Jurkat, Clone E6-1 (cell line): ENCODE measurements around the gene NTRK3.

ENCODE experiments used
- DNase-seq: peaks from one replicate; pipeline ENCODE4 v3.0.0-alpha.2; 2011; ENCODE audit warnings: low read depth, low spot score
- H3K4me3 ChIP-seq: 2 replicates; pipeline ENCODE4 v1.5.1; 2011; ENCODE audit warnings: mild to moderate bottlenecking, low read length, control low read depth, moderate library complexity

NTRK3 gene

GRCh38 chr15:87896936-87897335 lies 359.6 kb downstream of the NTRK3 start:
- no peak overlapping the region for H3K4me3 ChIP-seq
- no peak for DNase-seq

- no peak for DNase-seq
- no peak overlapping the region for H3K4me3 ChIP-seq
Observed at GRCh38 chr15:87887177-87887576, 369.4 kb downstream of the NTRK3 start.

DNA sequence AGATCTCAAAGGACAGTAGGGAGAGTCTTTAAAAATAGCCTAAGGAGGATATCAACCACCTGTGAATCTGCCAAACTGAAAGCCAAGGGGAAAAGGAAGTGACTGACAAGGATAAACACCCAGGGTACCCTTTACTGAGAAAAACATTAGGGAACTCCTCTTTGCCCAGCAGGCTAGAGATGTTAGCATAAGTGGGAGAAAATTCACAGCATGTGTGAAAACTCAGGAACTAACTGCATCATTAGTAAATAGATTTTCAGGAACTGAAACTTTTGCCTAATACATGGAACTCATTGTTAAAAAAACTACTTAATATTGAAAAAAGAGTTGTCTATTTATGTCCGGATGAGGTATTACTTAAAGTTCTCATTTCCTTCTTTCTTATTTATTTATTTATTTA lies 375.5 kb downstream of the NTRK3 start:
- DNase-seq: no peak
- no peak overlapping the region for H3K4me3 ChIP-seq

GRCh38 chr15:87877822-87878542 lies 378.6 kb downstream of the NTRK3 start:
- H3K4me3 ChIP-seq: no peak overlapping the region
- no peak for DNase-seq

DNA sequence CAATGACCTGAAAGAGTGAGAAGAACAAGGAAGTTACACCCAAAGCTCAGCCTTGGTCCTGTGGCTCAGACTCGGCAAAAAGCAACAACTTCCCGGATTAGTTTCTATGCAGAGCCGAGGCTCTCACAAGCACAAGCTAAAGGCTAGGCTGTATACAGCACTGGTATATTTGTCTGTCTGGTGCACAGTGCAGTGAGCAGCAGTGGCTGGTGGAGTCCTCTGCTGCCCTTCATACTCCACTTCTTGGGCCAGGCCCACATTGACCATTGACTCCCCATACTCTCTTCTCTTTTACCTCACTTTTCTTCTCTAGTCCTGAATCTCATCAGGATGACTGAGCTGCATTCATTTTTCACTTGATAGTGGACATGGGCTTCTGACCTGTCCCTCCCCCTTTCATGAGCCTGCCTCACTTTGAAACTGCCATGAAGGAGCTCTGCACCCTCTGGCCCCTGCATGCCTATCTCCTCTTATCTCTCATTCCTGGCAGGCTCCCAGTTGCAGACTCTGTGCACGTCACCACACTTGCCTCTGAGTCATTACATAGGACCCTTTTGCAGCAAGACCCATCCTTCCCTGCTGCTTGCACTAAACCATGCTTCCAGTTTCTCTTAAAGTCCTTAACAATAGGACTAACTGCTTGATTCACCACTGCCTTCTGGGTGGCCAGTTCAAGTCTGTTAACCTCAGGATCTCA lies 379.3 kb downstream of the NTRK3 start:
- DNase-seq: no peak
- no peak overlapping the region for H3K4me3 ChIP-seq

GRCh38 chr15:87874896-87875711 lies 381.4 kb downstream of the NTRK3 start:
- DNase-seq: no peak
- no peak overlapping the region for H3K4me3 ChIP-seq

DNA sequence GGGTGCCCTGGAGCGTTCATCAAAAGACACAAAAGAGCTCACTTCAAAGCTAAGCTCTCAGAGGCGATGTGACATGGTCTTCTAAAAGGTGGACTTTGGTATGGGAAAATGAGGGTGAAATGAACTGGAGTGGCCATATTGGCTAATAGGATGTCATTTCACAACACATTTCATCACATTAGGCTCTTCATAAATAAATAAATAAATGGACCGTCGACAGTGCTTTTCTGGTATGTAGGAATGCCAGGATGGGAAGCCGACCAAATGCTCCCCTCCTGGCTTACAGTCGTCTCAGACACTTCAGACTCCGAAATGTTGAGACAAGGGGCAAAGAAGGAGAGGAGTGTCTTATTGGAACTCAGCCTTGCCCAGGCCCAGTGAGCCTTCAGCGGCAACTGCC lies 383.0 kb downstream of the NTRK3 start:
- DNase-seq: no peak
- no peak overlapping the region for H3K4me3 ChIP-seq

DNA sequence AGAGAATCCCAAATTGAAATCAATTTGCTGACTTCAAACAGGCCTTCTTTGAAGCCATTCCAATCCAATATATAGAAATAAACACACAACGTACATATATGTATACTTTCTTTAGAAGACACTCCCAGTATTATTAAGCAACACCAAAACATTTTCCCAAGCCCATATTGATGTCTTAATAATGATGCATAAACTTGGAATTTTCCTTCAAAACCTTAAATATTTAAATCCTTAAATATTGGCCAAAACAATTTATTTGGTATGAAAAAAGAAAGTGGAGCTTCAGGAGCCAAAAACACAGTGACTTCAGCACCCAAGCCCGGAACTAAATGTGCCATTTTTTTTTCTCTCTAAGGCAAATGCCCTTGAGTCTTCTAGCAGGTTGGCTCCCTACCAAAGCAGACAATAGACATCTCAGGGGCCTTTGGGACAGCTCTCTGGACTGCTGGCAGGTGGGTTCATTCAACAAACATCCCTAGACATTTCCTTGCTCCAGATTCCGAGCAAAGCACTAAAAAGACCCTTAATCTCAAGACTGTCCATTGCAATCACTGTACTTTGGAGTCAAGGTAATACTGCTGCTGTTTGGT lies 384.7 kb downstream of the NTRK3 start:
- DNase-seq: no peak
- H3K4me3 ChIP-seq: no peak overlapping the region

DNA sequence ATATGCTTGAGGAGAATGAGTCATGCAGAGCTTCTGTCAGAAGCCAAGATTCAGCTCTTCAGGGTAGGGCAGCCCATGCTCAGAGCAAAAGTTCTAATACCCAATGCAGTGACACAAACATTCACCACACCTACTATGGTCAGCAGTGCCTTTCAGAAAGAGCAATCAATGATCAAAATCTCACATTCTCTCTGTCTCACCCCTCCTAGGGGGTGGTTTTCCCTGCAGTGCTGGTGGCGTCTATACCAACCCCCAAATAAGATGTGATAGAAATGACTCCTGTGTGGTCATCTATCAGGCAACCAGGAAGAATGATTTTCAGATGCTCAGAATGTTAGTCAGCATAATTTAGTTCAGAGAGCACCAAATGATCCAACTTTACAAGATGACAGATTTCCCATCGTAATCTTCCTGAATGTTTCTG lies 385.3 kb downstream of the NTRK3 start:
- no peak overlapping the region for H3K4me3 ChIP-seq
- DNase-seq: no peak

GRCh38 chr15:87866961-87867360 lies 389.6 kb downstream of the NTRK3 start:
- no peak overlapping the region for H3K4me3 ChIP-seq
- DNase-seq: no peak

- DNase-seq: no peak
- no peak overlapping the region for H3K4me3 ChIP-seq
Observed at GRCh38 chr15:87863152-87863551, 393.4 kb downstream of the NTRK3 start.

DNA sequence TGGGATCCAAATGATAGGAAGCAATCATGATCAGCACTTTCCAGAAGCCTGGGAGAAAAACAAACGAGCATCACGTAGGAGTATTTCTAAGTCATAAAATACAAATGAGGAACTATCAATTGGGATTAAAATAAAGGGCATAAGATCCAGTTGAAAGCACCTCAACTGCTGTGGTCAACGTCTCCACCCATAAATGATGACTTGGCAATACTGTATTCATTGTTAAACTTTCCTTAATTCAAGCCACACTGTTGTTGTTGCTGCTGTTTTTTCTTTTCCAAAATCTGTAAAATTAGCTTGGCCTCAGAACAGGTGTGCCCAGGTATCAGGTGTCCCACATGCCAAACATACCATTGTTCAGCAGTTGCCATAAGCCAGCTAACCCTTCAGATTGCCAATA lies 395.8 kb downstream of the NTRK3 start:
- no peak for DNase-seq
- H3K4me3 ChIP-seq: no peak overlapping the region

DNA sequence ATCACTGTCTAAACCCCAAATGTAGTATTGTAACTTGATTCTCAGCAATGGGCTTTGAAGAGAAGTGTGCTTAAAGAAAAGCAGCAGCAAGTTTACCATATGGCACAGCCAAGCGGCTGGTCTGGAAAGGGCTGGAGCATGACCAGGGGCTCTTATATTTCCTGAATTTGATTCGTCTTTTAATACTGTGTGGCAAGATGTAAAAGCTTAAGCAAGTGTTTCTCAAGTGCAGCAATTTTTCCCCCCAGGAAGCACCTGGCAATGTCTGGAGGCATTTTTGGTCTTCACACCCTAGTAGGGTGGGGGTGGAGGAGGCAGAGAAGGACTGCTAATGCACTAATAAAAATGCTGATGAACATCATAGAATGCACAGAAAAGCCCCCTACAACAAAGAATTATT lies 397.9 kb downstream of the NTRK3 start:
- no peak overlapping the region for H3K4me3 ChIP-seq
- no peak for DNase-seq

DNA sequence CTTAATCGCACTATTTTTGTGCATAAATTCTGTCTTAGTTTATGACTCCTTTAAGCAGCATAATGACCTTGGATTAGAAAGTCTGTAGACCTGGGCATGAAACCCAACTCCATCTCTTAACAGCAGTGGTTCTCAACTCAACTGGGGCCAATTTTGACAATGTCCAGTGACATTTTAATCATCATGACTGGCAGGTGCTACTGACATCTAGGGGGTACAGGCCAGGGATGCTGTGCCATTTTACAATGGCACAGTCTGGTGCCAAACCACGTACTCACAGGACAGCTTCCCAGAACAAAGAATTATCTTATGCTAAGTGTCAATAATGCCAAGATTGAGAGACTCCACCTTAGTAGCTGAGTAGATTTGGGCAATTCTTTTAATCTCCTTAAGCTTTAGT lies 405.0 kb downstream of the NTRK3 start:
- H3K4me3 ChIP-seq: no peak overlapping the region
- DNase-seq: no peak

DNA sequence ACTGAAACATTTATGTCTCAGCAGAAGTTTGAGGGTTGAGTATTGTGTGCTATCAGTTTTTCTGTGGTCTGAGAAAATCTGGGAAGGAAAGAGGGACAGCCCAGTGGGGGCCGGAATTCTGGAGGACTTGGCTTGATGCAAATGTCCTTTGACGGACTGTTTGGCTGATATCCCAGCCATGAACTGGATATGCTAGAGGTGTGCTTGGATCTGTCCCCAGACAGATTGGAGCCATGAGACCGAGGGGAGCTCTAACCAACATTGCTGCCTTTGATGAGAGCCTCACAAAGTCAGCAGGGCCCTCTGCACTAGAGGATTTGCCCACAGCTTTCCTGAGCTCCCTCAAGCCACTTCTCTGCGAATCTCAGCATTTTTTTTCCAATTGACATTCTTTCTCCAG lies 405.6 kb downstream of the NTRK3 start:
- H3K4me3 ChIP-seq: no peak overlapping the region
- no peak for DNase-seq

- H3K4me3 ChIP-seq: no peak overlapping the region
- no peak for DNase-seq
Observed at GRCh38 chr15:87849181-87849580, 407.4 kb downstream of the NTRK3 start.

GRCh38 chr15:87848012-87848411 lies 408.5 kb downstream of the NTRK3 start:
- no peak overlapping the region for H3K4me3 ChIP-seq
- DNase-seq: no peak

DNA sequence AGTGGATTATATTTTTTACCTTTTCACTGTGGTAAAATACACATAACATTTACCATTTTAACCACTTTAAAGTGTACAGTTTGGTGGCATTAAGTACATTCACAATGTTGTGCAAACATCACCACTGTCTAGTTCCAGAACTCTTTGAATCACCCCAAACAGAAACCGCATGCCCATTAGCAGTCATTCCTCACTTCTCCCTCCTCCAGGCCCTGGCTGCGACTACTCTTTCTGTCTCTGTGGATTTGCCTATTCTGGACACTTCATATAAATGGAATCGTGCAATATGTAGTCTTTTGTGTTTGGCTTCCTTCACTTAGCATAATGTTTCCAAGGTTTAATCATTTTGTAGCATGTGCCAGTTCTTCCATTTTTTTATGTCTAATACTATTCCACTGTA lies 409.8 kb downstream of the NTRK3 start:
- no peak overlapping the region for H3K4me3 ChIP-seq
- DNase-seq: no peak

DNA sequence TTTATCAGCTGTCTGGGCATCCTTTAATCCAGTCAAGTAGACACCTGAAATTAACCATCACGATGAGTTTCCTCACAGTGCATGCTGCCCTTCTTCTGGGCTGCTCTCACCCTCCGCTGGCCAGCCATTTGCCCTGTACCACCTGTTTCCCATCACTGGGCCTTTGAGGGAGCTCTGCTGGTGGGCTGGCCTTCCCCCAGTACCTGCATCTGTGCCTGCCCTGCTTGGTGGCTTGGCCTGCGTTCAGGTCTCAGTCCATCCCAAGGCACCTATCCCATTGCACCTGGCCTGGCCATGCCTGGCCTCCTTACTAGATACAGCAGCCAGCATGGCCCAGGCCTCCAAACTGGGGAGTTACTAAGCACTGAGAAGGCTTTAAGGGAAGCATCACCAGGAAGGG lies 413.2 kb downstream of the NTRK3 start:
- DNase-seq: no peak
- H3K4me3 ChIP-seq: no peak overlapping the region
